IPS-18a (cell line): ENCODE data around the gene SH3D19.
A peak's percentile ranks its signal among the peaks of the same experiment; 100 is the strongest.

ENCODE experiments used
- H3K27ac ChIP-seq: one replicate; pipeline ENCODE4 v1.5.1; 2013; ENCODE audit warnings: low read length
- H3K27me3 ChIP-seq: one replicate; pipeline ENCODE4 v1.6.1; 2013; ENCODE audit warnings: mild to moderate bottlenecking, low read length; ENCODE audit not compliant: control insufficient read depth, insufficient read depth
- H3K36me3 ChIP-seq: one replicate; pipeline ENCODE4 v1.6.1; 2013; ENCODE audit warnings: low read depth, low read length; ENCODE audit not compliant: control insufficient read depth
- H3K4me1 ChIP-seq: one replicate; pipeline ENCODE4 v1.6.1; 2013; ENCODE audit warnings: low read depth, low read length; ENCODE audit not compliant: control insufficient read depth
- H3K4me3 ChIP-seq: one replicate; pipeline ENCODE4 v1.5.1; 2013; ENCODE audit warnings: low read length
- H3K9ac ChIP-seq: one replicate; pipeline ENCODE4 v1.6.1; 2013; ENCODE audit warnings: mild to moderate bottlenecking, low read length, moderate library complexity
- H3K9me3 ChIP-seq: one replicate; pipeline ENCODE4 v1.6.1; 2013; ENCODE audit warnings: low read depth, low read length; ENCODE audit not compliant: control insufficient read depth

SH3D19 gene

GRCh38 chr4:151325111-151325948 is at the start of gene SH3D19:
TSS of gene SH3D19 (minus strand) at chr4:151325605. CDS start at chr4:151325352, 253 bp downstream.
- peaks cover 16% of the 10 kb centered on the region for H3K4me1 ChIP-seq
- peak within 1 kb of the TSS; percentile 32 for H3K27ac ChIP-seq
- H3K36me3 ChIP-seq, result no peaks in the 10 kb centered on the region
- H3K4me3 ChIP-seq, result peak within 1 kb of the TSS; percentile 73
- no peaks in the 10 kb centered on the region for H3K27me3 ChIP-seq
- peak within 1 kb of the TSS; percentile 88 for H3K9ac ChIP-seq
- no peaks in the 10 kb centered on the region for H3K9me3 ChIP-seq

GRCh38 chr4:151362404-151363164 is 37.2 kb upstream of the SH3D19 start:
- Histone ChIP-seq H3K27me3 (no peaks in the 10 kb centered on the region), H3K27ac (no peak overlapping the region), H3K4me1 (no peaks in the 10 kb centered on the region), H3K36me3 (no peaks in the 10 kb centered on the region), H3K9ac (no peak overlapping the region), H3K4me3 (no peak overlapping the region), H3K9me3 (no peaks in the 10 kb centered on the region)

GRCh38 chr4:151361966-151362365 is 36.6 kb upstream of the SH3D19 start:
- Histone ChIP-seq H3K9me3 (no peaks in the 10 kb centered on the region), H3K4me3 (no peak overlapping the region), H3K27me3 (no peaks in the 10 kb centered on the region), H3K36me3 (no peaks in the 10 kb centered on the region), H3K9ac (no peak overlapping the region), H3K4me1 (no peaks in the 10 kb centered on the region), H3K27ac (no peak overlapping the region)

- Histone ChIP-seq H3K27ac (no peak overlapping the region), H3K9me3 (no peaks in the 10 kb centered on the region), H3K9ac (no peak overlapping the region), H3K36me3 (no peaks in the 10 kb centered on the region), H3K4me3 (no peak overlapping the region), H3K27me3 (no peaks in the 10 kb centered on the region), H3K4me1 (no peaks in the 10 kb centered on the region)
These were observed 35.7 kb upstream of the SH3D19 start for GRCh38 chr4:151361126-151361525.

- H3K4me3 ChIP-seq, result no peak overlapping the region
- no peaks in the 10 kb centered on the region for H3K27me3 ChIP-seq
- no peak overlapping the region for H3K9ac ChIP-seq
These were observed 34.2 kb upstream of the SH3D19 start for GRCh38 chr4:151359576-151359975.

GRCh38 chr4:151358266-151358665 is 32.9 kb upstream of the SH3D19 start:
- Histone ChIP-seq H3K9me3 (no peaks in the 10 kb centered on the region), H3K36me3 (no peaks in the 10 kb centered on the region), H3K27me3 (no peaks in the 10 kb centered on the region), H3K27ac (no peak overlapping the region), H3K9ac (no peak overlapping the region), H3K4me3 (no peak overlapping the region), H3K4me1 (no peaks in the 10 kb centered on the region)

More at GRCh38 chr4:151359576-151359975, 34.2 kb upstream of the SH3D19 start:
- no peaks in the 10 kb centered on the region for H3K4me1 ChIP-seq
- no peaks in the 10 kb centered on the region for H3K36me3 ChIP-seq
- no peak overlapping the region for H3K27ac ChIP-seq
- H3K9me3 ChIP-seq, result no peaks in the 10 kb centered on the region

GRCh38 chr4:151356510-151356909 is 31.1 kb upstream of the SH3D19 start:
- H3K4me1 ChIP-seq, result no peaks in the 10 kb centered on the region
- no peaks in the 10 kb centered on the region for H3K36me3 ChIP-seq
- no peak overlapping the region for H3K27ac ChIP-seq
- H3K9ac ChIP-seq, result no peak overlapping the region
- H3K9me3 ChIP-seq, result no peaks in the 10 kb centered on the region
- H3K4me3 ChIP-seq, result no peak overlapping the region
- H3K27me3 ChIP-seq, result no peaks in the 10 kb centered on the region

GRCh38 chr4:151355155-151355554 is 29.8 kb upstream of the SH3D19 start:
- H3K4me3 ChIP-seq, result no peak overlapping the region
- H3K36me3 ChIP-seq, result no peaks in the 10 kb centered on the region

GRCh38 chr4:151347490-151348235 is 22.3 kb upstream of the SH3D19 start:
- H3K9me3 ChIP-seq, result no peaks in the 10 kb centered on the region
- no peaks in the 10 kb centered on the region for H3K27me3 ChIP-seq
- no peak overlapping the region for H3K9ac ChIP-seq
- H3K27ac ChIP-seq, result no peak overlapping the region
- H3K4me3 ChIP-seq, result no peak overlapping the region
- no peaks in the 10 kb centered on the region for H3K4me1 ChIP-seq
- H3K36me3 ChIP-seq, result no peaks in the 10 kb centered on the region

More at GRCh38 chr4:151355155-151355554, 29.8 kb upstream of the SH3D19 start:
- no peak overlapping the region for H3K27ac ChIP-seq
- no peaks in the 10 kb centered on the region for H3K4me1 ChIP-seq
- H3K9ac ChIP-seq, result no peak overlapping the region
- H3K27me3 ChIP-seq, result no peaks in the 10 kb centered on the region
- H3K9me3 ChIP-seq, result no peaks in the 10 kb centered on the region

- H3K4me1 ChIP-seq, result no peaks in the 10 kb centered on the region
- no peak overlapping the region for H3K9ac ChIP-seq
- H3K4me3 ChIP-seq, result no peak overlapping the region
- H3K27me3 ChIP-seq, result no peaks in the 10 kb centered on the region
- H3K9me3 ChIP-seq, result no peaks in the 10 kb centered on the region
- H3K27ac ChIP-seq, result no peak overlapping the region
- H3K36me3 ChIP-seq, result no peaks in the 10 kb centered on the region
These were observed 19.5 kb upstream of the SH3D19 start for GRCh38 chr4:151344948-151345347.

GRCh38 chr4:151340751-151341385 is 15.5 kb upstream of the SH3D19 start:
- H3K4me3 ChIP-seq, result no peak overlapping the region

More at GRCh38 chr4:151340751-151341385, 15.5 kb upstream of the SH3D19 start:
- Histone ChIP-seq H3K9me3 (no peaks in the 10 kb centered on the region), H3K27ac (no peak overlapping the region), H3K27me3 (no peaks in the 10 kb centered on the region), H3K4me1 (no peaks in the 10 kb centered on the region), H3K36me3 (no peaks in the 10 kb centered on the region), H3K9ac (no peak overlapping the region)
